Measurements from ENCODE around the gene FOXL1. TPM values are rescaled to one million over a fixed set of nuclear protein-coding genes. Genes with fewer than 3 reads are reported as not detected.

FOXL1 gene
- total RNA-seq, 1 experiment from 2014 or later, result 7.5 TPM

GRCh38 chr16:86566601-86566965 is 11.8 kb upstream of the FOXL1 start, which contains the start of gene FOXC2:
Gene FOXC2 (plus strand): TSS chr16:86566829. CDS start chr16:86567336, 507 bp downstream.
- Histone ChIP-seq H4K20me1 (ENCODE audit: insufficient read depth) (no peaks in the 10 kb centered on the region), H3K27ac (ENCODE audit: low read depth, low read length) (no peak within 1 kb of the TSS), H3K9me3 (ENCODE audit: control insufficient read depth in 1 of 2, insufficient read depth in 1 of 2, low read depth in 1 of 2, low read length in 2 of 2) (no peaks in the 10 kb centered on the region), H3K9ac (ENCODE audit: low read length) (no peak within 1 kb of the TSS), H3K4me3 (replicated peaks in 1 of 2; ENCODE audit: low read depth in 1 of 2, low read length in 2 of 2) (no peak within 1 kb of the TSS), H3K36me3 (ENCODE audit: control insufficient read depth in 1 of 2, insufficient read depth in 2 of 2, low read length in 2 of 2) (no peaks in the 10 kb centered on the region), H2AFZ (ENCODE audit: low read depth, low read length, poor library complexity, severe bottlenecking) (no peak within 1 kb of the TSS), H3K79me2 (ENCODE audit: insufficient read depth, low read length) (no peaks in the 10 kb centered on the region), H3K27me3 (ENCODE audit: insufficient read depth, low read length) (0 out of 2 replicates have a peak, but pooled peaks cover 5% of the 10 kb centered on the region), H3K9me2 (ENCODE audit: insufficient read depth) (no peaks in the 10 kb centered on the region), H3K4me1 (ENCODE audit: control insufficient read depth in 1 of 2, insufficient read depth in 2 of 2, low read length in 2 of 2) (peaks cover 9 to 14% of the 10 kb centered on the region in 2 experiments), H3K4me2 (ENCODE audit: low read length) (no peak within 1 kb of the TSS)
- ChIA-PET POLR2A (no interaction called here), CTCF (no interaction called here), RAD21 (ENCODE audit: low non-redundant PET in 1 of 2, low total read pairs in 2 of 2, uncharacterized antibody in 2 of 2, unreplicated experiment in 2 of 2) (no interaction called here)
- ATAC-seq (no peak), DNase-seq (ENCODE audit: low read depth, low spot score) (no peak)
- intact Hi-C loops (cut with micrococcal nuclease), result no loop called here
- BruUV-seq (replicated peaks), result no TSS peak
- TF ChIP-seq, protein P1, sequence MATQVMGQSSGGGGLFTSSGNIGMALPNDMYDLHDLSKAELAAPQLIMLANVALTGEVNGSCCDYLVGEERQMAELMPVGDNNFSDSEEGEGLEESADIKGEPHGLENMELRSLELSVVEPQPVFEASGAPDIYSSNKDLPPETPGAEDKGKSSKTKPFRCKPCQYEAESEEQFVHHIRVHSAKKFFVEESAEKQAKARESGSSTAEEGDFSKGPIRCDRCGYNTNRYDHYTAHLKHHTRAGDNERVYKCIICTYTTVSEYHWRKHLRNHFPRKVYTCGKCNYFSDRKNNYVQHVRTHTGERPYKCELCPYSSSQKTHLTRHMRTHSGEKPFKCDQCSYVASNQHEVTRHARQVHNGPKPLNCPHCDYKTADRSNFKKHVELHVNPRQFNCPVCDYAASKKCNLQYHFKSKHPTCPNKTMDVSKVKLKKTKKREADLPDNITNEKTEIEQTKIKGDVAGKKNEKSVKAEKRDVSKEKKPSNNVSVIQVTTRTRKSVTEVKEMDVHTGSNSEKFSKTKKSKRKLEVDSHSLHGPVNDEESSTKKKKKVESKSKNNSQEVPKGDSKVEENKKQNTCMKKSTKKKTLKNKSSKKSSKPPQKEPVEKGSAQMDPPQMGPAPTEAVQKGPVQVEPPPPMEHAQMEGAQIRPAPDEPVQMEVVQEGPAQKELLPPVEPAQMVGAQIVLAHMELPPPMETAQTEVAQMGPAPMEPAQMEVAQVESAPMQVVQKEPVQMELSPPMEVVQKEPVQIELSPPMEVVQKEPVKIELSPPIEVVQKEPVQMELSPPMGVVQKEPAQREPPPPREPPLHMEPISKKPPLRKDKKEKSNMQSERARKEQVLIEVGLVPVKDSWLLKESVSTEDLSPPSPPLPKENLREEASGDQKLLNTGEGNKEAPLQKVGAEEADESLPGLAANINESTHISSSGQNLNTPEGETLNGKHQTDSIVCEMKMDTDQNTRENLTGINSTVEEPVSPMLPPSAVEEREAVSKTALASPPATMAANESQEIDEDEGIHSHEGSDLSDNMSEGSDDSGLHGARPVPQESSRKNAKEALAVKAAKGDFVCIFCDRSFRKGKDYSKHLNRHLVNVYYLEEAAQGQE (IDR thresholded peaks at IDR 0.05; ENCODE audit: low read depth), result no peak
- TF ChIP-seq SIN3A (IDR thresholded peaks at IDR 0.05; ENCODE audit: low read depth) (no peak), RAD21 (IDR thresholded peaks at IDR 0.05; ENCODE audit: low read depth) (no peak), JUND (IDR thresholded peaks at IDR 0.05) (no peak), ZFX (IDR thresholded peaks at IDR 0.05) (no peak), MAX (IDR thresholded peaks at IDR 0.05) (no peak), CTCF (IDR thresholded peaks at IDR 0.05 in 2 of 3, conservative IDR thresholded peaks at IDR 0.05 in 1 of 3; ENCODE audit: borderline replicate concordance in 1 of 3, insufficient read depth in 1 of 3, low read depth in 2 of 3, low read length in 2 of 3) (no peak), SP1 (IDR thresholded peaks at IDR 0.05; ENCODE audit: low read depth) (no peak), ZBTB33 (IDR thresholded peaks at IDR 0.05; ENCODE audit: extremely low read depth, insufficient replicate concordance, low read length) (no peak), EZH2 (IDR thresholded peaks at IDR 0.05) (no peak), YY1 (IDR thresholded peaks at IDR 0.05; ENCODE audit: extremely low read depth, insufficient replicate concordance, low read depth, low read length) (no peak)
- TF ChIP-seq, protein P2, sequence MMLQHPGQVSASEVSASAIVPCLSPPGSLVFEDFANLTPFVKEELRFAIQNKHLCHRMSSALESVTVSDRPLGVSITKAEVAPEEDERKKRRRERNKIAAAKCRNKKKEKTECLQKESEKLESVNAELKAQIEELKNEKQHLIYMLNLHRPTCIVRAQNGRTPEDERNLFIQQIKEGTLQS (IDR thresholded peaks at IDR 0.05), result no peak

Measured in HCT116 (cell line).